ENCODE data around the gene ASB1.

GRCh38 chr2:238473014-238473413 lies 46.3 kb downstream of the ASB1 start:
- TF ChIP-seq ZNF274 (IDR thresholded peaks at IDR 0.05; ENCODE audit: low read depth, low read length) (no peak), YY1 (IDR thresholded peaks at IDR 0.05; ENCODE audit: insufficient read depth, insufficient read length) (no peak), SUZ12 (IDR thresholded peaks at IDR 0.05; ENCODE audit: extremely low read depth, insufficient read depth, insufficient read length) (no peak)

Data from NT2/D1 (cell line).